Measurements from ENCODE around the gene KRT23.

GRCh38 chr17:40883031-40883430 is 54.4 kb downstream of the KRT23 start:
- TF ChIP-seq GATA2 (IDR thresholded peaks at IDR 0.05; ENCODE audit: low read depth, low read length): no peak
- TF ChIP-seq GATA3 (IDR thresholded peaks at IDR 0.05; ENCODE audit: low read depth, low read length): no peak

Measured in SH-SY5Y (cell line).